Transverse colon (tissue), 4 donors: ENCODE data around the gene DENND1B.

Experiments used
- CTCF ChIP-seq, 5 experiments: fragments of 200-600 bp in 3 of 5; fragments of 450-650 bp in 2 of 5; sonication (generic) in 3 of 5; IDR thresholded peaks; 1 replicate in 2 of 5; 2 replicates in 3 of 5; pipeline ENCODE4 v1.5.1; 2016 to 2017; ENCODE audit warnings: antibody characterized with exemption in 5 of 5, inconsistent platforms in 3 of 5, mild to moderate bottlenecking in 2 of 5, moderate library complexity in 1 of 5
- EP300 ChIP-seq: sonication (generic); formaldehyde crosslinking; IDR thresholded peaks from one replicate; pipeline ENCODE4 v1.6.1; 2017; ENCODE audit warnings: antibody characterized with exemption, low read depth
- POLR2A ChIP-seq: fragments of 450-650 bp; IDR thresholded peaks from one replicate; pipeline ENCODE4 v1.6.1; 2016; ENCODE audit warnings: antibody characterized with exemption, mild to moderate bottlenecking, moderate library complexity
- POLR2AphosphoS5 ChIP-seq, 3 donors: sonication (generic); formaldehyde crosslinking; IDR thresholded peaks; one replicate each; pipeline ENCODE4 v1.6.1; 2016; ENCODE audit warnings: antibody characterized with exemption in 3 of 3

GRCh38 chr1:197787623-197788536, 12.6 kb upstream of the DENND1B start:
- no peak for TF ChIP-seq CTCF (IDR thresholded peaks at IDR 0.05)
- TF ChIP-seq POLR2AphosphoS5 (IDR thresholded peaks at IDR 0.05) = no peak
- TF ChIP-seq EP300 = no peak
- no peak for TF ChIP-seq POLR2A
